DMS 273 (cell line): ENCODE data around the gene SLTM.
"Not testable (repeated sequence)": the region's sequence is repeated elsewhere in the genome, so short reads cannot be mapped to it uniquely, and the experiment has no call there.

Experiments used
- DNase-seq: peaks from one replicate; lab custom pipeline; 2025; ENCODE audit not compliant: unreplicated experiment; lab: John Stamatoyannopoulos, UW

SLTM gene

GRCh38 chr15:58929891-58930416 lies 3.5 kb downstream of the SLTM start:
- no peak for DNase-seq

- no peak for DNase-seq
Measured at GRCh38 chr15:58926823-58927222, 6.7 kb downstream of the SLTM start.

DNA sequence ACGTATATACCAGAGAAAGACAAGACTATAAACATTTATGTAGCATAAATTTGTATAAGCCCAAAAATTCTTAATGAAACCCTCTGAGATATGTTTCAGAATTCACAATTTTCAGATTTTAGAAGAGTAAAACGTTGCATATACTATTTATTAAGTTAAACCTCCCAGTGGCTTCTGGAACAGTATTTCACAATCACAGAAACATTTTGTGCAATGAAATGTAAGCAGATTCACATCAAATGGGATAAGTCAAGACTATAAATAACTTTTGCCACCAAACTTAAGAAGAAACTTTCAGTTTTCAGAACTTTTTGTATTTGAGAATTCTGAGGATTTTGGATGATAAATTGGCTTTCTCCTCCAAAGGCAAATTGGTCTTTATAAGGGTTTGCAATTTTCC lies 9.2 kb downstream of the SLTM start:
- no peak for DNase-seq

DNA sequence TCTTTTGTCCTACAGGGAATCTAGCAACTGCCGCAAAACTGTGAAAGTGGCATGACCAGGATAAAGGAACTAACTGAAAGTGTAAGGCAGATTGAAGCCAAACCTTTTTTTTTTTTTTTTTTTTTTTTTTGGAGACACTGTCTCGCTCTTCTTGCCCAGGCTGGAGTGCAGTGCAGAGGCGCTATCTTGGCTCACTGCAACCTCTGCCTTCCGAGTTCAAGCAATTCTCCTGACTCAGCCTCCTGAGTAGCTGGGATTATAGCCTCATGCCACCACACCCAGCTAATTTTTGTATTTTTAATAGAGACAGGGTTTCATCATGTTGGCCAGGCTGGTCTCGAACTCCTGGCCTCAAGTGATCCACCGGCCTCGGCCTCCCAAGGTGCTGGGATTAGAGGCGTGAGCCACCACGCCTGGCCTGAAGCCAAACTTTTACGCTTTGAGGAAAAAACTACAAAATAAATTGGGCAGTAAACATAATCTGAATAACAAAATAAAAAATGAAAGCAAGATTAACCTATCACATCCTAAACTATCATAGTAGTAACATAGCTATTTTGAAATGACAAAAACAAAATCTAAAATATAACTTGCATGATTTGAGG lies 9.7 kb downstream of the SLTM start:
- no peak for DNase-seq

- DNase-seq: no peak
Measured at GRCh38 chr15:58923284-58923683, 10.2 kb downstream of the SLTM start.

DNA sequence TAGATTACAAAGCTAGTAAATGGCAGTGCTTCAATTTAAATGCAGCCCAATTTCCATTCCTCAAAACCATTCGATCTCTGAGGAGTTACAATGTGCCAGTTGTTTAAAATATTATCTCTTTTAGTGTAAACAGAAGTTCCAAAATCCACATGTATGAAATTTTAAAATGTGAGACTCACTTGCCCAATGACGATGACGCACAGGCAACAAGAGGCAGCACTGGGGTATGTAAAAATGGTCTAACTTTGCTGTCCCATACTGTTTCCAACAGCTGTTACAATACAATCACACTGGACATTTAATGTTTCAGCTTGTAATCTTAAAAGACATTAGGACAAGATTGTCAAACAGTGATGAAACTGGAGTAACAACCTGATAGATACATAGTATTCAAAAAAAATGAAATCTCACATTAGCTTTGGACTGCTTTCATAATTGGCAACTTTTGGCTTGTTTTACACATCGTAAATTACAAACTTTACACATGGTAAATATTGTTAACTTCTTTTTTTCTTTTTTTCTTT lies 12.2 kb downstream of the SLTM start:
- no peak for DNase-seq

GRCh38 chr15:58920447-58920846 lies 13.0 kb downstream of the SLTM start:
- not testable (repeated sequence) for DNase-seq

- DNase-seq: no peak
Measured at GRCh38 chr15:58919232-58919631, 14.2 kb downstream of the SLTM start.

DNA sequence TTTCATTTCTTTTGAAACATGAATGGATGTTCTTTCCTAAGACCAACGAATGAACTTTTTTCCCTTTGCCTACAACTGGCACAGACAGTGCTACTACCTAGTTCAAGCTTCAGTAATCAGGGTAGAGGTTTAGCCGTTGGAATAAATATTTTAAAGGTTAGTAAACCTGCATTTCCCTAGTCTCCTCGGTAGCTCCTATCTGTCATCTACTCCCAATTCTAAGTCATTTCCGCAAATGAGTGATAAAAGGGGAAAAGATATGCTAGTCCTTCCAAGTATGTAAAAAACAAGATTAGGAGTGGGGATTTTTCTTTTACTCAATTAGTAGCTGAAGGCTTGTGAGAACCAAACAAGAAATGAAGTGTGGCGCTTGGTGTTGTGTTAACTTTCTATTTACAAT lies 15.2 kb downstream of the SLTM start:
- DNase-seq: no peak

- DNase-seq: not testable (repeated sequence)
Measured at GRCh38 chr15:58917613-58918129, 15.8 kb downstream of the SLTM start.

- no peak for DNase-seq
Measured at GRCh38 chr15:58916962-58917361, 16.5 kb downstream of the SLTM start.

GRCh38 chr15:58910456-58910855 lies 23.0 kb downstream of the SLTM start:
- no peak for DNase-seq

DNA sequence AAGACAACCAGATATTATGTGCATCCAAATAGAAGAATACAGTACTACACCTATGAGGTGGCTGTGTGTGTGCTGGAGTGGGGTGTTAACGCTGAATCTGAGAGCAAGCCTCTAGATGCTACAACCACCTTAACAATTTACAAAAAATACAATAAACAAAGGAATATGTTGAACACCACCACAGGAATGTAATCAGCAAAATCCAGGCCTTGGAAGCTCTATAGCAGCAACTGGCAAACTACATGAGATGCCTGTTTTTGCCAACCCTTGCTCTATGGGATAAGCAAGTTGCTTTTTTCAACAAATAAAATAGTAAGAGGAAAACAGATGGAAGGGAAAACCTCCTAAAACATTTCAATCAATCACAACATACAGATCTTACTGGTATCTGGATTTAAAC lies 23.9 kb downstream of the SLTM start:
- no peak for DNase-seq

DNA sequence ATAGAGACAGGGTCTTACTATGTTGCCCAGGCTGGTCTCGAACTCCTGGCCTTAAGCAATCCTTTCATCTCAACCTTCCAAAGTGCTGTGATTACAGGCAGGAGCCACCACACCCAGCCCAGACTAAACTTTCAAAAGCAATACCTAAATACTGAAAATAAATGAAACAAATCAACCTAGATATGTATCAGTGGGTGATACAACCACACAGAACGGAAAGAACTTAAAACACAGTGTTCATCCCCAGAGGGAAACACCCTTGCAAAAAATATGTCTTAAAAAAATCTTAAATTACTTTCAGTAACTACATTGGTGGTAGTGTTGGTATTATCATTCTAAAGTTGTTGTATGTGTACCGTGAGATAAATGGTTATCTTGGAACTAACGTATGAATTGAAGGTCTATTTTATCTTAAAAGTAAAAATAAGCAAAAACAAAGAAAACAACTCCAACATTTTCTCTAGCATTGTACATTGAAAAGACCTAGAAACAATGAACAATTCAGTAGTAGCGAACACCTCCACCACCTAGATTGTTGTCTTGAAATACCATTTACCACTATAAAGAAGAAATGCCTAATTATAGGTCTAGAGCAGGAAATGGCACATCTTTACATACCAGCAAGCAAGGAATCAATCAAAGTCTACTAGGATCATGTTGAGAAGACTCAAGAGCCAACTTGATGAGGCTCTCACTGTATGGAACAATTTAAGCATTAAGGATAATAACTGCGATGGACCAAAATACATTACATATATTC lies 24.7 kb downstream of the SLTM start:
- no peak for DNase-seq

DNA sequence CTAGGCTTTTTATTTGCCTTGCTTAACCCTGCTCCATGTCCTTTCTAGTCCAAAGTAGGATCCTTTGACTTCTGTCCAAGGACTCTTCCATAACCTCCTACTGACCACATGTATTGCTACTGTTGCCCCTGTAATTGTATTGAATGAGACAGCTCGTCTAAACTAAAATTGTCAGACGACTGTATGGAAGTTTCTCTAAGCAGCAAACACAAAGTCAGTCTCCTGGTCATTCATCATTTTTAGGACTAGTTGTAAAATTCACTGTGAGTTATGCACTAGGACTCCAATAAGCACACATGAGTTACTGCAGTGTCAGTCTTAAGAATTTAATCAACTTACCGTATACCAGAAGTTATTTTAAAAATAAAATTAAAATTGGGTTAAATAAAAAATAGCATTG lies 32.8 kb downstream of the SLTM start:
- no peak for DNase-seq

DNA sequence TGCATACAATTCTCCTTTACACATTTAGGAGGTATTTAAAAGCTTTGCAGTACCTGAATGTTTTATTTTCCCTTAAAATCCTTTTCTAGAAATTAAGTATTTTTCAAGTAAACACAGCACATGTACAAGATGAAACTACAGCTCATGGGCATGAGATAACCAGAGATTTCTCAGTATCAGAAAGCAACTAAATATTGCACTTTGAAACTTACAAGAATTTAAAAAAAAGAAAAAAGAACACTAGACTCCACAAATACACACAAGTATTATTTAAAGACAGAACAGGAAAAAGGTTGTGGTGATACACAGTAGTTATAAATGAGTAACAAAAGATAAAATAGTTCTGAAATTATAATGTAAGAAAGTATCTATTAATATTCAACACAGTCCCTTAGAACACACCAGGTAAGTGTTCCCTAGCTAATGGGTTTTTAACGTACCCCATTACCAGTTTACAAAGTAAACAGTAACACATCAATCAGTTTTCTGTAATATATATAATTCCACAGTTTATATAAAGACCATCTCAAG lies 35.3 kb downstream of the SLTM start:
- no peak for DNase-seq

- DNase-seq: no peak
Measured at GRCh38 chr15:58889363-58889762, 44.1 kb downstream of the SLTM start.

- DNase-seq: no peak
Measured at GRCh38 chr15:58886921-58887320, 46.6 kb downstream of the SLTM start.

GRCh38 chr15:58883926-58884325 lies 49.6 kb downstream of the SLTM start:
- DNase-seq: not testable (repeated sequence)

- no peak for DNase-seq
Measured at GRCh38 chr15:58882243-58882642, 51.2 kb downstream of the SLTM start.

GRCh38 chr15:58880320-58880719 lies 53.2 kb downstream of the SLTM start:
- no peak for DNase-seq
